Neural progenitor cell (in vitro differentiated cells): ENCODE results near the gene OLFM1. TPM values are rescaled to one million over a fixed set of nuclear protein-coding genes. Genes with fewer than 3 reads are reported as not detected.
A peak's percentile ranks its signal among the peaks of the same experiment; 100 is the strongest.

ENCODE experiments used
- DNase-seq: peaks from one replicate; pipeline ENCODE4 v3.0.0-alpha.2; 2016; ENCODE audit warnings: low spot score
- H2AFZ ChIP-seq: fragments of 200-600 bp; sonication (generic); replicated peaks from 2 replicates; pipeline ENCODE4 v1.6.1; 2016; ENCODE audit warnings: antibody characterized with exemption
- H3F3A ChIP-seq: fragments of 200-600 bp; sonication (generic); 2 replicates; pipeline ENCODE4 v1.6.1; 2016; ENCODE audit warnings: antibody characterized with exemption, low read depth
- H3K27ac ChIP-seq: fragments of 200-600 bp; sonication (generic); 2 replicates; pipeline ENCODE4 v1.5.1; 2016; ENCODE audit warnings: mild to moderate bottlenecking
- H3K27me3 ChIP-seq: fragments of 200-600 bp; sonication (generic); 2 replicates; pipeline ENCODE4 v1.6.1; 2016; ENCODE audit warnings: mild to moderate bottlenecking, moderate library complexity
- H3K36me3 ChIP-seq: fragments of 200-600 bp; sonication (generic); 2 replicates; pipeline ENCODE4 v1.5.1; 2016
- H3K4me1 ChIP-seq: fragments of 200-600 bp; sonication (generic); 2 replicates; pipeline ENCODE4 v1.6.1; 2016; ENCODE audit warnings: mixed run types
- H3K4me2 ChIP-seq: fragments of 200-600 bp; sonication (generic); 2 replicates; pipeline ENCODE4 v1.6.1; 2016
- H3K4me3 ChIP-seq: fragments of 200-600 bp; sonication (generic); 2 replicates; pipeline ENCODE4 v1.5.1; 2016
- H3K79me2 ChIP-seq: fragments of 200-600 bp; sonication (generic); 2 replicates; pipeline ENCODE4 v1.6.1; 2016; ENCODE audit warnings: low read depth
- H3K9ac ChIP-seq: fragments of 200-600 bp; sonication (generic); 2 replicates; pipeline ENCODE4 v1.6.1; 2016
- H3K9me3 ChIP-seq: fragments of 200-600 bp; sonication (generic); 2 replicates; pipeline ENCODE4 v1.5.1; 2016; ENCODE audit warnings: low read depth
- H4K20me1 ChIP-seq: fragments of 200-600 bp; sonication (generic); 2 replicates; pipeline ENCODE4 v1.6.1; 2016; ENCODE audit warnings: low read depth
- H3K27ac Mint-ChIP-seq: 3 replicates; pipeline ENCODE4 v1.8.0; 2021; ENCODE audit warnings: mixed read lengths
- H3K27me3 Mint-ChIP-seq: 2 replicates; pipeline ENCODE4 v1.8.0; 2022; ENCODE audit warnings: low read depth, mild to moderate bottlenecking, inconsistent platforms, moderate library complexity, mixed read lengths; ENCODE audit not compliant: insufficient read depth
- H3K36me3 Mint-ChIP-seq: 3 replicates; pipeline ENCODE4 v1.8.0; 2021; ENCODE audit warnings: mixed read lengths
- H3K4me1 Mint-ChIP-seq: 3 replicates; pipeline ENCODE4 v1.8.0; 2021; ENCODE audit warnings: mixed read lengths
- H3K4me3 Mint-ChIP-seq: 3 replicates; pipeline ENCODE4 v1.8.0; 2021; ENCODE audit warnings: mild to moderate bottlenecking, moderate library complexity, mixed read lengths
- H3K9me3 Mint-ChIP-seq: 3 replicates; pipeline ENCODE4 v1.8.0; 2020; ENCODE audit warnings: mixed read lengths
- EZH2 ChIP-seq: fragments of 200-600 bp; sonication (generic); IDR thresholded peaks from 2 replicates; pipeline ENCODE4 v1.6.1; 2017; ENCODE audit warnings: antibody characterized with exemption, mild to moderate bottlenecking, moderate library complexity
- EZH2phosphoT487 ChIP-seq: fragments of 200-600 bp; sonication (generic); IDR thresholded peaks from 2 replicates; pipeline ENCODE4 v1.6.1; 2017; ENCODE audit warnings: antibody characterized with exemption
- total RNA-seq: library from RNA; depleted of rRNA; stranded (reverse); fragments of >200 nt; gene quantifications from 2 replicates; pipeline ENCODE4 v1.2.3, GENCODE V29; 2015; ENCODE audit warnings: low replicate concordance
- TF ChIP-seq, protein P1 (sequence below): fragments of 200-600 bp; sonication (generic); IDR thresholded peaks from 2 replicates; pipeline ENCODE4 v1.5.1; 2017; ENCODE audit warnings: antibody characterized with exemption, mild to moderate bottlenecking

Gene OLFM1
- total RNA-seq, 1 donor from 2014 or later = 4.0 TPM

DNA sequence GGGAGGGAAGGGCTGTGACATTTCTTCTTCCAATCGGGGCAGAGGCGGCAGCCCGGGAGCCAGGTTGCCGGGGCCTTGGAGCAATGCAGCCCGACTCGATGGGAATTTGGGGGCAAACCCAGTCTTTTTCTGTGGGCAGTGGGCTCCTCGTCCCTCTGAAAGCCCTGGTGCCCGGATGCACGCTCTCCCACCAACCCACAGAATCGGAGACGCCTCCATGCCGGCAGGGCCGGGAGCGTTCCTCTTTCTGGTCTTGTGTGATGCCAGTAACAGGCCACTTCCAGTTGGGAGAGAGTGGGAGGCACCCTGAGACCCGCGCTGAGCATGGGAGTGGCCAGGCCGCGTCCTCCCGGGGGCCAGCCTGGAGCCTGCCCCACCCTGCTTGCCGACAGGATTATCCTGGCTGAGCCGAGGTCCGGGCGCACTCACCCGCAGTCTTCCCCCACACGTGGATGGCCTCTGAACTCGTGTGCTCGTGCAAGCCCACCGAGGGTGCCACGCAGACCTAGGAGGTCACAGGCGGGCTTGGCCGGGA is 17.8 kb downstream of the OLFM1 start:
- no peaks in the 10 kb centered on the region for H3K9me3 ChIP-seq
- no peaks in the 10 kb centered on the region for H3K79me2 ChIP-seq
- no peak overlapping the region for H3K9ac ChIP-seq
- H3K4me1 Mint-ChIP-seq = peaks cover 12% of the 10 kb centered on the region
- TF ChIP-seq EZH2phosphoT487 = no peak
- TF ChIP-seq EZH2 = no peak
- TF ChIP-seq, protein P1, sequence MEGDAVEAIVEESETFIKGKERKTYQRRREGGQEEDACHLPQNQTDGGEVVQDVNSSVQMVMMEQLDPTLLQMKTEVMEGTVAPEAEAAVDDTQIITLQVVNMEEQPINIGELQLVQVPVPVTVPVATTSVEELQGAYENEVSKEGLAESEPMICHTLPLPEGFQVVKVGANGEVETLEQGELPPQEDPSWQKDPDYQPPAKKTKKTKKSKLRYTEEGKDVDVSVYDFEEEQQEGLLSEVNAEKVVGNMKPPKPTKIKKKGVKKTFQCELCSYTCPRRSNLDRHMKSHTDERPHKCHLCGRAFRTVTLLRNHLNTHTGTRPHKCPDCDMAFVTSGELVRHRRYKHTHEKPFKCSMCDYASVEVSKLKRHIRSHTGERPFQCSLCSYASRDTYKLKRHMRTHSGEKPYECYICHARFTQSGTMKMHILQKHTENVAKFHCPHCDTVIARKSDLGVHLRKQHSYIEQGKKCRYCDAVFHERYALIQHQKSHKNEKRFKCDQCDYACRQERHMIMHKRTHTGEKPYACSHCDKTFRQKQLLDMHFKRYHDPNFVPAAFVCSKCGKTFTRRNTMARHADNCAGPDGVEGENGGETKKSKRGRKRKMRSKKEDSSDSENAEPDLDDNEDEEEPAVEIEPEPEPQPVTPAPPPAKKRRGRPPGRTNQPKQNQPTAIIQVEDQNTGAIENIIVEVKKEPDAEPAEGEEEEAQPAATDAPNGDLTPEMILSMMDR = no peak
- H3K9me3 Mint-ChIP-seq = no peaks in the 10 kb centered on the region
- H3K36me3 Mint-ChIP-seq = no peaks in the 10 kb centered on the region
- H3K4me2 ChIP-seq = no peak overlapping the region
- peaks cover 12% of the 10 kb centered on the region for H3K4me1 ChIP-seq
- no peak overlapping the region for H2AFZ ChIP-seq
- no peaks in the 10 kb centered on the region for H3F3A ChIP-seq
- DNase-seq = no peak
- no peaks in the 10 kb centered on the region for H3K27me3 ChIP-seq
- H3K27ac ChIP-seq = no peak overlapping the region
- H3K27ac Mint-ChIP-seq = no peak overlapping the region
- H3K4me3 Mint-ChIP-seq = no peak overlapping the region
- H4K20me1 ChIP-seq = peaks cover 5% of the 10 kb centered on the region
- H3K36me3 ChIP-seq = no peaks in the 10 kb centered on the region
- no peak overlapping the region for H3K4me3 ChIP-seq
- peaks cover 3% of the 10 kb centered on the region for H3K27me3 Mint-ChIP-seq

DNA sequence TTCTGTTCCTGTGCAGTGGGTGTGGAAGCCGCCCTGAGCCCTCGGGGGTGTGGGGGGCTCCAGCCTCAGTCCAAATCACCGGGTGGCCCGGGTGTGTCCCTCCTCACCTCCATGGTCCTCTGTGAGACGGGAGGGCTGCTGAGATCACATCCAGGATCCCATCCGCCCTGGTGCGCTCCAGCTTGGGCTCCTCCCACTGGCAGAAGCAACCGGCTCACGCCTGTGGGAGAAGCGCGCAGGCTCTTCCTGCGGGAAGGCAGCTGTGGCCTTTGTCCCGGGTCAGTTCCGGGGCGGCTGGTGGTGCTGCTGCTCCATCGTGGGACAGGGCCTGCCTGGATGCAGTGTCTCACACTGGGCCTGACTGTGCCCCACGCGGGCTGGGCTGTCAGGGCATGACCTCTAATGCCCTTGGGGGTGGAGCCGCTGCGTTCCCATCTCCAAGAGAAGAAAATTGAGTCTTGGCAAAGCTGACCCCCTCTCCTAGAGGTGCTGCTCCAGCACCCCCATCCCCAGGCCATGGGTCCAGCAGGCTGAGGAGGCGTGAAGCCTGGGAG is 18.5 kb downstream of the OLFM1 start:
- no peaks in the 10 kb centered on the region for H3K27me3 ChIP-seq
- no peaks in the 10 kb centered on the region for H4K20me1 ChIP-seq
- H3K27ac ChIP-seq = no peak overlapping the region
- no peak overlapping the region for H2AFZ ChIP-seq
- H3K4me1 ChIP-seq = peaks cover 12% of the 10 kb centered on the region
- no peaks in the 10 kb centered on the region for H3K79me2 ChIP-seq
- peak; percentile 42 for DNase-seq
- Mint-ChIP-seq H3K27ac (no peak overlapping the region), H3K36me3 (no peaks in the 10 kb centered on the region), H3K27me3 (peaks cover 3% of the 10 kb centered on the region), H3K4me3 (no peak overlapping the region), H3K4me1 (peaks cover 13% of the 10 kb centered on the region), H3K9me3 (no peaks in the 10 kb centered on the region)
- no peaks in the 10 kb centered on the region for H3F3A ChIP-seq
- H3K36me3 ChIP-seq = no peaks in the 10 kb centered on the region
- TF ChIP-seq, protein P1 = no peak
- TF ChIP-seq EZH2phosphoT487 (no peak), EZH2 (no peak)
- H3K4me3 ChIP-seq = no peak overlapping the region
- H3K9ac ChIP-seq = no peak overlapping the region
- H3K9me3 ChIP-seq = no peaks in the 10 kb centered on the region
- no peak overlapping the region for H3K4me2 ChIP-seq

DNA sequence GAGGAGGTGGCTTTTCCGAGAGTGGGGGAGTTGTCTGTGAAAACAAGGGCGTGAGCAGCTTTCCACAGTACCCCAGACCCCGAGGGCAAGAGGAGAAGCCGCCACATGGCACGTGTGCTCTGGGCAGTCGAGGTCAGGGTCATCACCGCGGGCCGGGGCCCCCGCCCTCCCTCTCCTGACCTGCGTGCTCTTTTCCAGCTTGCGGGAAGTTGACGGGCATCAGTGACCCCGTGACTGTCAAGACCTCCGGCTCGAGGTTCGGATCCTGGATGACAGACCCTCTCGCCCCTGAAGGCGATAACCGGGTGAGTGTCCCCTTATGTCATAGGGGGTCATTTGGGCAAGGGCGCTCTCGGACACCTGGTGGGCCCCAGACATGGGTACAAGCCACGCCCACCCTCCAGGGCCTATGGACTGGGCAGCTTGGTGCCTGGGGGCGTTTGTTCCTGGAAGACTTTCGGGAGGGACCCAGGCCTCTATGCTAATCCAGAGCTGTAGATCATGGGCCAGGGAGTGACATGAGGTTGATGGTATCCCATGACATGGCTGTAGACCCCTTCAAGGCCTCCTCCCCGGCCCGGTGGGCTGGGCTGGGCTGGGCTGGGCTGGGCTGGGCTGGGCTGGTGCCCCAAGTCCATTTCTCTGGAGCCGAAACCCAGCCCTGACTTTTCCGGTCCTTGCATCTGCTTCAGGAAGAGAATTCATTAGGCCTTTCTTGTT is 19.2 kb downstream of the OLFM1 start:
- no peak for DNase-seq
- Mint-ChIP-seq H3K36me3 (no peaks in the 10 kb centered on the region), H3K27me3 (peaks cover 3% of the 10 kb centered on the region), H3K9me3 (no peaks in the 10 kb centered on the region), H3K4me3 (no peak overlapping the region), H3K4me1 (peaks cover 15% of the 10 kb centered on the region), H3K27ac (no peak overlapping the region)
- H3K36me3 ChIP-seq = no peaks in the 10 kb centered on the region
- TF ChIP-seq EZH2 (no peak), EZH2phosphoT487 (no peak)
- TF ChIP-seq, protein P1 = no peak
- no peaks in the 10 kb centered on the region for H4K20me1 ChIP-seq
- no peak overlapping the region for H3K27ac ChIP-seq
- H2AFZ ChIP-seq = no peak overlapping the region
- H3K9me3 ChIP-seq = no peaks in the 10 kb centered on the region
- no peaks in the 10 kb centered on the region for H3F3A ChIP-seq
- no peak overlapping the region for H3K4me2 ChIP-seq
- H3K9ac ChIP-seq = no peak overlapping the region
- H3K4me1 ChIP-seq = peaks cover 12% of the 10 kb centered on the region
- H3K27me3 ChIP-seq = no peaks in the 10 kb centered on the region
- no peak overlapping the region for H3K4me3 ChIP-seq
- H3K79me2 ChIP-seq = no peaks in the 10 kb centered on the region
